Lung (tissue), 12 donors: Measurements from ENCODE around the gene KLHDC10. TPM values are rescaled to one million over a fixed set of nuclear protein-coding genes. Genes with fewer than 3 reads are reported as not detected.

Source experiments
- ATAC-seq: fragments of 200-7000 bp; cut with Tn5 transposase; one replicate; pipeline ENCODE4 v1.9.1; 2020; ENCODE audit warnings: moderate number of reproducible peaks; ENCODE audit not compliant: insufficient read depth, low FRiP score
- DNase-seq, 3 donors: peaks; one replicate each; pipeline ENCODE4 v3.0.0-alpha.2; 2013 to 2017
- H3K27ac ChIP-seq, 2 donors: one replicate each; pipeline ENCODE4 v1.5.1; 2013; ENCODE audit warnings: mild to moderate bottlenecking in 2 of 2, moderate library complexity in 2 of 2, control low read depth in 1 of 2, inconsistent platforms in 1 of 2, low read depth in 1 of 2, low read length in 1 of 2
- H3K27me3 ChIP-seq, 3 donors: one replicate each; pipeline ENCODE4 v1.5.1; 2013; ENCODE audit warnings: low read length in 2 of 3; ENCODE audit not compliant: control insufficient read depth in 3 of 3, insufficient read depth in 3 of 3
- H3K36me3 ChIP-seq, 4 donors: one replicate each; pipeline ENCODE4 v1.5.1; 2013; ENCODE audit warnings: low read length in 4 of 4, mild to moderate bottlenecking in 1 of 4, moderate library complexity in 1 of 4; ENCODE audit not compliant: control insufficient read depth in 4 of 4, insufficient read depth in 4 of 4
- H3K4me1 ChIP-seq, 5 donors: one replicate each; pipeline ENCODE4 v1.5.1; 2013; ENCODE audit warnings: low read length in 5 of 5, mild to moderate bottlenecking in 2 of 5, moderate library complexity in 1 of 5; ENCODE audit not compliant: control insufficient read depth in 5 of 5, insufficient read depth in 5 of 5
- H3K4me3 ChIP-seq: one replicate; pipeline ENCODE4 v1.5.1; 2013; ENCODE audit warnings: mild to moderate bottlenecking, control low read depth, moderate library complexity
- H3K9ac ChIP-seq, 2 donors: one replicate each; pipeline ENCODE4 v1.5.1; 2013; ENCODE audit warnings: low read length in 2 of 2, control low read depth in 1 of 2; ENCODE audit not compliant: insufficient read depth in 1 of 2
- H3K9me3 ChIP-seq, 4 donors: one replicate each; pipeline ENCODE4 v1.5.1; 2013; ENCODE audit warnings: low read length in 3 of 4, mild to moderate bottlenecking in 1 of 4, moderate library complexity in 1 of 4; ENCODE audit not compliant: control insufficient read depth in 4 of 4, insufficient read depth in 3 of 4
- CTCF ChIP-seq: IDR thresholded peaks from 2 replicates; pipeline ENCODE4 v1.5.1; 2012; ENCODE audit warnings: mild to moderate bottlenecking; ENCODE audit errors: control extremely low read depth, extremely low read depth
- WGBS, 2 donors: extraction: QIAGEN DNeasy Blood & Tissue Kit; methylation state at CpG; one replicate each; pipeline ENCODE4 v1.1.7; 2013; 5-methylcytosine and 5-hydroxymethylcytosine counted together
- polyA plus RNA-seq, 2 donors: library from polyadenylated mRNA; stranded (reverse); fragments of 200-250 nt; gene quantifications; one replicate each; pipeline ENCODE4 v1.2.1, GENCODE V29; 2013
- total RNA-seq, 2 donors: library from RNA; depleted of rRNA in 1 of 2; stranded (reverse); fragments of >200 nt in 1 of 2; gene quantifications; one replicate each; pipeline ENCODE4 v1.2.1, GENCODE V29; 2014 to 2021
- donor health status: control.
- donor health status: control.
- donor health status: Bipolar disorder and iron deficiency.
- donor health status: healthy.
- donor health status: DM: yes; HTN: yes; CAD: no.

Gene KLHDC10
- total and polyA plus RNA-seq, 4 donors: 10.4 to 56.9 (median 25.1) TPM

- Histone ChIP-seq H3K9me3 (no peaks in the 10 kb centered on the region), H3K27me3 (no peaks in the 10 kb centered on the region), H3K4me1 (peaks cover 0 to 5% (median 0%) of the 10 kb centered on the region in 5 donors), H3K9ac (no peak overlapping the region), H3K36me3 (peaks cover 0 to 1% (median 0%) of the 10 kb centered on the region in 4 donors), H3K27ac (no peak overlapping the region), H3K4me3 (no peak overlapping the region)
- no peak for TF ChIP-seq CTCF
- no peak for ATAC-seq
- DNase-seq: no peak
These were observed 29.0 kb downstream of the KLHDC10 start for GRCh38 chr7:130099331-130099730.

- Histone ChIP-seq H3K9ac (no peak overlapping the region), H3K4me1 (peaks cover 0 to 4% (median 0%) of the 10 kb centered on the region in 5 donors), H3K4me3 (no peak overlapping the region), H3K27ac (no peak overlapping the region), H3K9me3 (no peaks in the 10 kb centered on the region), H3K36me3 (peaks cover 0 to 1% (median 0%) of the 10 kb centered on the region in 4 donors), H3K27me3 (no peaks in the 10 kb centered on the region)
- WGBS, 2 donors: 88 to 97% methylated on average over 6 of the region's 6 CpGs
- ATAC-seq (no peak), DNase-seq (no peak)
- no peak for TF ChIP-seq CTCF
These were observed 32.3 kb downstream of the KLHDC10 start for GRCh38 chr7:130102588-130102987.

GRCh38 chr7:130107949-130108674, 37.8 kb downstream of the KLHDC10 start:
- no peaks in the 10 kb centered on the region for H3K27me3 ChIP-seq
- no peak overlapping the region for H3K4me3 ChIP-seq
- no peaks in the 10 kb centered on the region for H3K36me3 ChIP-seq
- H3K9me3 ChIP-seq: no peaks in the 10 kb centered on the region
- WGBS, 2 donors: 96 to 98% methylated on average over 31 of the region's 31 CpGs
- no peak overlapping the region for H3K9ac ChIP-seq
- no peak for TF ChIP-seq CTCF
- H3K27ac ChIP-seq: no peak overlapping the region
- DNase-seq: no peak
- no peak for ATAC-seq
- H3K4me1 ChIP-seq: peaks cover 0 to 10% (median 0%) of the 10 kb centered on the region in 5 donors
